Activated naive CD8-positive, alpha-beta T cell treated with anti-CD3 and anti-CD28 coated beads, Interleukin-2, amount 10 ng/mL, durations not matched to agents 7 days and 5 days (primary cell): ENCODE results near the gene ENTPD6. TPM values are rescaled to one million over a fixed set of nuclear protein-coding genes. Genes with fewer than 3 reads are reported as not detected.
A peak's percentile ranks its signal among the peaks of the same experiment; 100 is the strongest.

ENCODE experiments used
- ATAC-seq: fragments of 150-1000 bp; cut with Tn5 transposase; one replicate; pipeline ENCODE4 v1.10.0; 2021; ENCODE audit warnings: low read depth, moderate library complexity
- POLR2A ChIA-PET: fragments of 350-600 bp; sonication (Branson Sonifier 250); formaldehyde crosslinking; loops from one replicate; lab custom pipeline; 2021; ENCODE audit warnings: antibody characterized with exemption; lab: Charles Lee
- DNase-seq: peaks from one replicate; pipeline ENCODE4 v3.0.0; 2021
- H3K27ac Mint-ChIP-seq: one replicate; pipeline ENCODE4 v1.8.0; 2022; ENCODE audit warnings: mild to moderate bottlenecking, mixed read lengths
- H3K27me3 Mint-ChIP-seq: one replicate; pipeline ENCODE4 v1.8.0; 2022; ENCODE audit warnings: mild to moderate bottlenecking, moderate library complexity, mixed read lengths
- H3K36me3 Mint-ChIP-seq: one replicate; pipeline ENCODE4 v1.8.0; 2021; ENCODE audit warnings: mild to moderate bottlenecking, mixed read lengths
- H3K4me1 Mint-ChIP-seq: one replicate; pipeline ENCODE4 v1.8.0; 2021; ENCODE audit warnings: mixed read lengths
- H3K4me3 Mint-ChIP-seq: one replicate; pipeline ENCODE4 v1.8.0; 2022; ENCODE audit warnings: mild to moderate bottlenecking, moderate library complexity, mixed read lengths
- H3K9me3 Mint-ChIP-seq: one replicate; pipeline ENCODE4 v1.8.0; 2021; ENCODE audit warnings: mixed read lengths
- total RNA-seq, 2 experiments: library from RNA; stranded (reverse); gene quantifications; one replicate each; pipeline ENCODE4 v1.2.3, GENCODE V29; 2021

ENTPD6 gene
- total RNA-seq, 2 experiments from 2014 or later, result 54.6 to 62.3 TPM

- POLR2A ChIA-PET, result interaction anchor here (2.5 to 3.2 kb wide), 2 partner anchors 158 to 192 kb away, joined by 9 to 13 read pairs; partner anchors contain the start of genes ACSS1 and GINS1
- Mint-ChIP-seq H3K4me1 (peaks cover 41% of the 10 kb centered on the region), H3K9me3 (no peaks in the 10 kb centered on the region), H3K4me3 (peak overlapping the region; percentile 85), H3K27me3 (peaks cover 11% of the 10 kb centered on the region), H3K36me3 (peaks cover 2% of the 10 kb centered on the region), H3K27ac (no peak overlapping the region)
- no peak for ATAC-seq
- DNase-seq, result no peak
Measured at GRCh38 chr20:25249198-25249931, 53.9 kb downstream of the ENTPD6 start.

GRCh38 chr20:25250508-25250907 lies 55.0 kb downstream of the ENTPD6 start:
- peaks cover 7% of the 10 kb centered on the region for H3K27me3 Mint-ChIP-seq
- no peak overlapping the region for H3K27ac Mint-ChIP-seq
- peaks cover 41% of the 10 kb centered on the region for H3K4me1 Mint-ChIP-seq
- POLR2A ChIA-PET, result no interaction called here
- H3K36me3 Mint-ChIP-seq, result peaks cover 2% of the 10 kb centered on the region
- no peak for DNase-seq
- no peak for ATAC-seq
- H3K4me3 Mint-ChIP-seq, result no peak overlapping the region
- no peaks in the 10 kb centered on the region for H3K9me3 Mint-ChIP-seq

GRCh38 chr20:25251019-25251418 lies 55.5 kb downstream of the ENTPD6 start:
- Mint-ChIP-seq H3K4me3 (no peak overlapping the region), H3K9me3 (no peaks in the 10 kb centered on the region), H3K4me1 (peaks cover 41% of the 10 kb centered on the region), H3K27me3 (peaks cover 7% of the 10 kb centered on the region), H3K27ac (no peak overlapping the region), H3K36me3 (peaks cover 2% of the 10 kb centered on the region)
- ATAC-seq, result no peak
- no peak for DNase-seq
- POLR2A ChIA-PET, result interaction anchor here (0.9 kb wide), 1 partner anchor 258 kb away, joined by 3 read pairs; the partner anchor contains the start of gene APMAP

GRCh38 chr20:25251558-25251957 lies 56.0 kb downstream of the ENTPD6 start:
- Mint-ChIP-seq H3K4me3 (no peak overlapping the region), H3K4me1 (peaks cover 37% of the 10 kb centered on the region)

GRCh38 chr20:25252230-25252651 lies 56.7 kb downstream of the ENTPD6 start:
- Mint-ChIP-seq H3K27me3 (no peaks in the 10 kb centered on the region), H3K36me3 (peaks cover 2% of the 10 kb centered on the region), H3K4me3 (no peak overlapping the region), H3K4me1 (peaks cover 32% of the 10 kb centered on the region), H3K27ac (peak overlapping the region; percentile 65), H3K9me3 (no peaks in the 10 kb centered on the region)
- DNase-seq, result no peak
- no peak for ATAC-seq
- POLR2A ChIA-PET, result no interaction called here

More at GRCh38 chr20:25251558-25251957, 56.0 kb downstream of the ENTPD6 start:
- Mint-ChIP-seq H3K9me3 (no peaks in the 10 kb centered on the region), H3K27me3 (peaks cover 3% of the 10 kb centered on the region), H3K27ac (no peak overlapping the region), H3K36me3 (peaks cover 2% of the 10 kb centered on the region)
- DNase-seq (no peak), ATAC-seq (no peak)
- POLR2A ChIA-PET, result interaction anchor here (0.9 kb wide), 1 partner anchor 259 kb away, joined by 3 read pairs; the partner anchor contains the start of gene APMAP

- ATAC-seq (no peak), DNase-seq (no peak)
- Mint-ChIP-seq H3K4me1 (peaks cover 32% of the 10 kb centered on the region), H3K27me3 (no peaks in the 10 kb centered on the region), H3K9me3 (no peaks in the 10 kb centered on the region), H3K4me3 (no peak overlapping the region), H3K27ac (no peak overlapping the region), H3K36me3 (peaks cover 2% of the 10 kb centered on the region)
- POLR2A ChIA-PET, result no interaction called here
Measured at GRCh38 chr20:25252686-25253421, 57.3 kb downstream of the ENTPD6 start.

GRCh38 chr20:25253606-25254275 lies 58.2 kb downstream of the ENTPD6 start:
- H3K4me3 Mint-ChIP-seq, result no peak overlapping the region
- no peak overlapping the region for H3K27ac Mint-ChIP-seq
- DNase-seq (no peak), ATAC-seq (no peak)
- POLR2A ChIA-PET, result no interaction called here
- peaks cover 33% of the 10 kb centered on the region for H3K4me1 Mint-ChIP-seq
- peaks cover 2% of the 10 kb centered on the region for H3K36me3 Mint-ChIP-seq
- no peaks in the 10 kb centered on the region for H3K27me3 Mint-ChIP-seq
- H3K9me3 Mint-ChIP-seq, result no peaks in the 10 kb centered on the region

GRCh38 chr20:25254571-25254970 lies 59.1 kb downstream of the ENTPD6 start:
- DNase-seq (no peak), ATAC-seq (no peak)
- POLR2A ChIA-PET, result no interaction called here
- no peak overlapping the region for H3K27ac Mint-ChIP-seq
- H3K9me3 Mint-ChIP-seq, result no peaks in the 10 kb centered on the region
- no peak overlapping the region for H3K4me3 Mint-ChIP-seq
- H3K4me1 Mint-ChIP-seq, result peaks cover 34% of the 10 kb centered on the region
- H3K27me3 Mint-ChIP-seq, result no peaks in the 10 kb centered on the region
- H3K36me3 Mint-ChIP-seq, result peaks cover 3% of the 10 kb centered on the region

- Mint-ChIP-seq H3K27me3 (no peaks in the 10 kb centered on the region), H3K36me3 (peaks cover 9% of the 10 kb centered on the region), H3K9me3 (no peaks in the 10 kb centered on the region), H3K27ac (no peak overlapping the region), H3K4me1 (peaks cover 36% of the 10 kb centered on the region), H3K4me3 (no peak overlapping the region)
- DNase-seq (no peak), ATAC-seq (no peak)
- POLR2A ChIA-PET, result no interaction called here
Measured at GRCh38 chr20:25254986-25255680, 59.6 kb downstream of the ENTPD6 start.

- Mint-ChIP-seq H3K9me3 (no peaks in the 10 kb centered on the region), H3K36me3 (peaks cover 18% of the 10 kb centered on the region), H3K27ac (no peak overlapping the region), H3K4me1 (peaks cover 30% of the 10 kb centered on the region), H3K4me3 (no peak overlapping the region), H3K27me3 (no peaks in the 10 kb centered on the region)
- POLR2A ChIA-PET, result no interaction called here
- ATAC-seq (no peak), DNase-seq (no peak)
Measured at GRCh38 chr20:25256226-25256859, 60.8 kb downstream of the ENTPD6 start.

GRCh38 chr20:25257130-25257529 lies 61.6 kb downstream of the ENTPD6 start:
- ATAC-seq (no peak), DNase-seq (no peak)
- H3K27ac Mint-ChIP-seq, result no peak overlapping the region
- no peak overlapping the region for H3K4me3 Mint-ChIP-seq
- POLR2A ChIA-PET, result interaction anchor here (0.6 kb wide), 1 partner anchor 135 kb away, joined by 5 read pairs; no protein-coding TSS in a partner anchor
- H3K9me3 Mint-ChIP-seq, result peaks cover 3% of the 10 kb centered on the region
- peaks cover 26% of the 10 kb centered on the region for H3K36me3 Mint-ChIP-seq
- peaks cover 26% of the 10 kb centered on the region for H3K4me1 Mint-ChIP-seq
- no peaks in the 10 kb centered on the region for H3K27me3 Mint-ChIP-seq

- Mint-ChIP-seq H3K4me3 (no peak overlapping the region), H3K27ac (no peak overlapping the region)
- POLR2A ChIA-PET, result interaction anchor here (0.6 to 1.4 kb wide), 2 partner anchors 10 to 134 kb away, joined by 5 to 6 read pairs; partner anchors contain the start of gene PYGB
Measured at GRCh38 chr20:25257756-25258475, 62.4 kb downstream of the ENTPD6 start.

More at GRCh38 chr20:25257756-25258475, 62.4 kb downstream of the ENTPD6 start:
- Mint-ChIP-seq H3K9me3 (peaks cover 3% of the 10 kb centered on the region), H3K36me3 (peaks cover 29% of the 10 kb centered on the region), H3K27me3 (no peaks in the 10 kb centered on the region), H3K4me1 (peaks cover 22% of the 10 kb centered on the region)
- ATAC-seq (no peak), DNase-seq (no peak)
